Panc1 (cell line): ENCODE results near the gene KRT82.

ENCODE experiments used
- CTCF ChIP-seq: fragments of 450-650 bp; IDR thresholded peaks from 2 replicates; pipeline ENCODE4 v1.5.1; 2017; ENCODE audit warnings: mild to moderate bottlenecking
- POLR2AphosphoS5 ChIP-seq: IDR thresholded peaks from 2 replicates; pipeline ENCODE4 v1.6.1; 2012; ENCODE audit warnings: mild to moderate bottlenecking, low read depth, low read length, moderate library complexity
- TF ChIP-seq, protein P1 (sequence below), 2 experiments: IDR thresholded peaks; 2 replicates each; pipeline ENCODE4 v1.6.1; 2011 to 2012; ENCODE audit warnings: low read depth in 2 of 2, control low read depth in 1 of 2, low read length in 1 of 2, mild to moderate bottlenecking in 1 of 2, moderate library complexity in 1 of 2; ENCODE audit not compliant: insufficient read depth in 1 of 2

GRCh38 chr12:52347551-52348510 lies 58.3 kb downstream of the KRT82 start:
- TF ChIP-seq CTCF (no peak), POLR2AphosphoS5 (no peak)
- TF ChIP-seq, protein P1, sequence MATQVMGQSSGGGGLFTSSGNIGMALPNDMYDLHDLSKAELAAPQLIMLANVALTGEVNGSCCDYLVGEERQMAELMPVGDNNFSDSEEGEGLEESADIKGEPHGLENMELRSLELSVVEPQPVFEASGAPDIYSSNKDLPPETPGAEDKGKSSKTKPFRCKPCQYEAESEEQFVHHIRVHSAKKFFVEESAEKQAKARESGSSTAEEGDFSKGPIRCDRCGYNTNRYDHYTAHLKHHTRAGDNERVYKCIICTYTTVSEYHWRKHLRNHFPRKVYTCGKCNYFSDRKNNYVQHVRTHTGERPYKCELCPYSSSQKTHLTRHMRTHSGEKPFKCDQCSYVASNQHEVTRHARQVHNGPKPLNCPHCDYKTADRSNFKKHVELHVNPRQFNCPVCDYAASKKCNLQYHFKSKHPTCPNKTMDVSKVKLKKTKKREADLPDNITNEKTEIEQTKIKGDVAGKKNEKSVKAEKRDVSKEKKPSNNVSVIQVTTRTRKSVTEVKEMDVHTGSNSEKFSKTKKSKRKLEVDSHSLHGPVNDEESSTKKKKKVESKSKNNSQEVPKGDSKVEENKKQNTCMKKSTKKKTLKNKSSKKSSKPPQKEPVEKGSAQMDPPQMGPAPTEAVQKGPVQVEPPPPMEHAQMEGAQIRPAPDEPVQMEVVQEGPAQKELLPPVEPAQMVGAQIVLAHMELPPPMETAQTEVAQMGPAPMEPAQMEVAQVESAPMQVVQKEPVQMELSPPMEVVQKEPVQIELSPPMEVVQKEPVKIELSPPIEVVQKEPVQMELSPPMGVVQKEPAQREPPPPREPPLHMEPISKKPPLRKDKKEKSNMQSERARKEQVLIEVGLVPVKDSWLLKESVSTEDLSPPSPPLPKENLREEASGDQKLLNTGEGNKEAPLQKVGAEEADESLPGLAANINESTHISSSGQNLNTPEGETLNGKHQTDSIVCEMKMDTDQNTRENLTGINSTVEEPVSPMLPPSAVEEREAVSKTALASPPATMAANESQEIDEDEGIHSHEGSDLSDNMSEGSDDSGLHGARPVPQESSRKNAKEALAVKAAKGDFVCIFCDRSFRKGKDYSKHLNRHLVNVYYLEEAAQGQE (IDR thresholded peaks at IDR 0.05; ENCODE audit: insufficient read depth in 1 of 2, low read depth in 2 of 2, low read length in 1 of 2): no peak
